ENCODE results near the gene BCL2. TPM values are rescaled to one million over a fixed set of nuclear protein-coding genes. Genes with fewer than 3 reads are reported as not detected.
"Not testable (repeated sequence)": the region's sequence is repeated elsewhere in the genome, so short reads cannot be mapped to it uniquely, and the experiment has no call there.

Gene BCL2
- total and polyA plus RNA-seq, 8 donors: 6.3 to 11.3 (median 10.8) TPM

GRCh38 chr18:63366213-63367052 lies 46.9 kb upstream of the BCL2 start:
- Histone ChIP-seq H3K9me3 (no peaks in the 10 kb centered on the region), H3K36me3 (peaks cover 0 to 14% of the 10 kb centered on the region in 2 donors), H3K4me3 (peak overlapping the region; percentile 69 to 85), H3K27ac (peak overlapping the region; percentile 92 to 99), H3K4me1 (peaks cover 0 to 31% of the 10 kb centered on the region in 2 donors), H3K27me3 (no peaks in the 10 kb centered on the region)
- intact Hi-C loops (cut with DNase I): loop anchor here in 1 of 2 donors (10.0 kb wide), 1 partner anchor 58 kb away; the partner anchor contains the start of gene VPS4B
- no peak for TF ChIP-seq CTCF (IDR thresholded peaks at IDR 0.05)
- DNase-seq: peak; percentile 12 to 87 (median 42)
- peak; percentile 51 for ATAC-seq

DNA sequence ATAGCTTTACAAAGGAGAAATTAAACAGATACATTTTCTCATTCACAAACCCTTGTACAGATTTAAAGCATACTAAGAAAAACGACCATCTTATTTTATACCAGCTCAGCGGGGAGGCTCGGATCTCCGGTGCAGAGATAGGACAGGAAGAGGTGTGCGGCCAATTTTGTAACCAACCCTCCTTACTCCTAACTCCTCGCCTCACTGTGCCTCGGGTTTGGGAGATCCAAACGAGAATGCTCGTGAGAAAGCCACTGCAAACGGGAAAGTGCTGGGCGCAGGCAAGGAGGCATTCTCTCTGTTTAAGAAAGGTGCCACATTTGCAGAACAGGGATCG lies 46.3 kb upstream of the BCL2 start:
- H3K27ac ChIP-seq: peak overlapping the region; percentile 92 to 99
- H3K4me1 ChIP-seq: peaks cover 0 to 31% of the 10 kb centered on the region in 2 donors
- TF ChIP-seq CTCF (IDR thresholded peaks at IDR 0.05): no peak
- no peak for ATAC-seq
- intact Hi-C loops (cut with DNase I): loop anchor here in 1 of 2 donors (10.0 kb wide), 1 partner anchor 59 kb away; the partner anchor contains the start of gene VPS4B
- no peaks in the 10 kb centered on the region for H3K9me3 ChIP-seq
- peak overlapping the region; percentile 69 to 85 for H3K4me3 ChIP-seq
- H3K36me3 ChIP-seq: peaks cover 0 to 20% of the 10 kb centered on the region in 2 donors
- peak in 1 of 4 donors; percentile 6 for DNase-seq
- no peaks in the 10 kb centered on the region for H3K27me3 ChIP-seq

DNA sequence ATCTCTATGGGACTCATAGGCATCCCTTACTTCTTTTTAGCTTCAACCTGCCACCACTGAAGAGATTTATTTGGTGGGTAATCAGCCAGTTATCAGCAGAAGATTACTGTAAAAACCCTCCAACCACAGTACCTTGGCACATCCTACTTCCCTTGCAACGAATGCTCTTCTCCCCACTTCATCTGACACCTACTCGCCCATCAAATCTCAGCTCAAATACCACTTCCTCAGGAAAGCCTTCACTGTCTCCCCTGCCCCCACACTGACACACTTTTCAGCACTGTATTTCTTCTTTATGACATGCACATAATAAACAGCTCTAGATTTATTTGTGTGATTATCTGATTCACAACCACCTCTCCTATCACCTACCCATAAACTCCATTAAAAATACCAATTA lies 44.4 kb upstream of the BCL2 start:
- no peak for TF ChIP-seq CTCF (IDR thresholded peaks at IDR 0.05)
- intact Hi-C loops (cut with DNase I): loop anchor here in 1 of 2 donors (10.0 kb wide), 1 partner anchor 61 kb away; the partner anchor contains the start of gene VPS4B
- peaks cover 0 to 39% of the 10 kb centered on the region in 2 donors for H3K36me3 ChIP-seq

GRCh38 chr18:63363420-63363819 lies 43.9 kb upstream of the BCL2 start:
- DNase-seq, H3K27me3 ChIP-seq, H3K4me3 ChIP-seq: not testable (repeated sequence)

More for the DNA sequence above, 44.4 kb upstream of the BCL2 start:
- H3K9me3 ChIP-seq: no peaks in the 10 kb centered on the region
- H3K4me3 ChIP-seq: no peak overlapping the region
- H3K27ac ChIP-seq: no peak overlapping the region
- peaks cover 0 to 31% of the 10 kb centered on the region in 2 donors for H3K4me1 ChIP-seq
- ATAC-seq: no peak
- H3K27me3 ChIP-seq: no peaks in the 10 kb centered on the region
- DNase-seq: no peak

GRCh38 chr18:63356272-63356896 lies 36.8 kb upstream of the BCL2 start:
- no peak for TF ChIP-seq CTCF (IDR thresholded peaks at IDR 0.05)
- no peaks in the 10 kb centered on the region for H3K9me3 ChIP-seq
- H3K4me1 ChIP-seq: no peaks in the 10 kb centered on the region
- no peak overlapping the region for H3K27ac ChIP-seq
- ATAC-seq: no peak
- no peak for DNase-seq
- intact Hi-C loops (cut with DNase I): no loop called here
- no peaks in the 10 kb centered on the region for H3K27me3 ChIP-seq
- H3K4me3 ChIP-seq: no peak overlapping the region
- H3K36me3 ChIP-seq: peaks cover 0 to 100% of the 10 kb centered on the region in 2 donors

More at GRCh38 chr18:63363420-63363819, 43.9 kb upstream of the BCL2 start:
- intact Hi-C loops (cut with DNase I): loop anchor here in 1 of 2 donors (10.0 kb wide), 1 partner anchor 61 kb away; the partner anchor contains the start of gene VPS4B
- H3K36me3 ChIP-seq: peaks cover 0 to 44% of the 10 kb centered on the region in 2 donors
- not testable (repeated sequence) for H3K27ac ChIP-seq, H3K9me3 ChIP-seq, ATAC-seq
- H3K4me1 ChIP-seq: peaks cover 0 to 31% of the 10 kb centered on the region in 2 donors

Data from left lung (tissue), 10 donors.